KMS-11 (cell line): ENCODE data around the gene MAMDC2.

Experiments
- H2AFZ ChIP-seq: fragments of 200-600 bp; sonication (generic); 2 replicates; pipeline ENCODE4 v1.6.1; 2016; ENCODE audit warnings: antibody characterized with exemption, mixed run types, low read depth
- H3K27ac ChIP-seq: fragments of 200-600 bp; sonication (generic); 2 replicates; pipeline ENCODE4 v1.6.1; 2016; ENCODE audit warnings: mild to moderate bottlenecking, mixed run types
- H3K27me3 ChIP-seq: fragments of 200-600 bp; sonication (generic); 2 replicates; pipeline ENCODE4 v1.6.1; 2017; ENCODE audit warnings: mild to moderate bottlenecking, low read depth, mixed run types, moderate library complexity; ENCODE audit not compliant: insufficient read depth
- H3K36me3 ChIP-seq: fragments of 200-600 bp; sonication (generic); 2 replicates; pipeline ENCODE4 v1.6.1; 2017; ENCODE audit warnings: mild to moderate bottlenecking, mixed run types; ENCODE audit not compliant: insufficient read depth
- H3K4me1 ChIP-seq: fragments of 200-600 bp; sonication (generic); 2 replicates; pipeline ENCODE4 v1.6.1; 2016; ENCODE audit warnings: mild to moderate bottlenecking, low read depth, mixed run types; ENCODE audit not compliant: poor library complexity, severe bottlenecking
- H3K4me2 ChIP-seq: fragments of 200-600 bp; sonication (generic); 2 replicates; pipeline ENCODE4 v1.7.0; 2016; ENCODE audit warnings: mild to moderate bottlenecking, mixed run types
- H3K4me3 ChIP-seq: fragments of 200-600 bp; sonication (generic); IDR thresholded peaks from 2 replicates; pipeline ENCODE4 v1.6.1; 2017; ENCODE audit warnings: low read depth, low read length, mixed read lengths; ENCODE audit not compliant: insufficient read depth
- H3K79me2 ChIP-seq: fragments of 200-600 bp; sonication (generic); 2 replicates; pipeline ENCODE4 v1.6.1; 2016; ENCODE audit warnings: low read depth, mixed run types; ENCODE audit not compliant: insufficient read depth
- H3K9ac ChIP-seq: fragments of 200-600 bp; sonication (generic); 2 replicates; pipeline ENCODE4 v1.6.1; 2016; ENCODE audit warnings: mild to moderate bottlenecking, mixed run types
- H4K20me1 ChIP-seq: fragments of 200-600 bp; sonication (generic); 2 replicates; pipeline ENCODE4 v1.6.1; 2016; ENCODE audit warnings: mild to moderate bottlenecking, mixed run types; ENCODE audit not compliant: insufficient read depth
- CTCF ChIP-seq: fragments of 200-600 bp; sonication (generic); conservative IDR thresholded peaks from 2 replicates; pipeline ENCODE4 v1.6.1; 2017; ENCODE audit warnings: low read depth, mild to moderate bottlenecking, antibody characterized with exemption, low read length, moderate library complexity, mixed read lengths

The MAMDC2 gene

GRCh38 chr9:70134360-70134759, 90.7 kb downstream of the MAMDC2 start:
- no peak overlapping the region for H3K4me3 ChIP-seq
- no peaks in the 10 kb centered on the region for H3K27me3 ChIP-seq
- no peak overlapping the region for H3K9ac ChIP-seq
- H2AFZ ChIP-seq, result no peak overlapping the region
- no peaks in the 10 kb centered on the region for H4K20me1 ChIP-seq
- H3K36me3 ChIP-seq, result no peaks in the 10 kb centered on the region
- H3K79me2 ChIP-seq, result no peaks in the 10 kb centered on the region
- no peak for TF ChIP-seq CTCF
- no peaks in the 10 kb centered on the region for H3K4me1 ChIP-seq
- no peak overlapping the region for H3K27ac ChIP-seq
- no peak overlapping the region for H3K4me2 ChIP-seq

GRCh38 chr9:70135176-70135575, 91.5 kb downstream of the MAMDC2 start:
- no peaks in the 10 kb centered on the region for H3K36me3 ChIP-seq
- H2AFZ ChIP-seq, result no peak overlapping the region
- H3K79me2 ChIP-seq, result no peaks in the 10 kb centered on the region
- H3K4me3 ChIP-seq, result no peak overlapping the region
- H3K4me1 ChIP-seq, result no peaks in the 10 kb centered on the region
- H3K27ac ChIP-seq, result no peak overlapping the region
- no peak overlapping the region for H3K4me2 ChIP-seq
- no peaks in the 10 kb centered on the region for H4K20me1 ChIP-seq
- no peak overlapping the region for H3K9ac ChIP-seq
- TF ChIP-seq CTCF, result no peak
- no peaks in the 10 kb centered on the region for H3K27me3 ChIP-seq

GRCh38 chr9:70136632-70137031, 93.0 kb downstream of the MAMDC2 start:
- Histone ChIP-seq H3K4me3 (no peak overlapping the region), H3K4me1 (no peaks in the 10 kb centered on the region), H4K20me1 (no peaks in the 10 kb centered on the region), H3K36me3 (no peaks in the 10 kb centered on the region), H3K27me3 (no peaks in the 10 kb centered on the region), H3K4me2 (no peak overlapping the region), H3K27ac (no peak overlapping the region), H2AFZ (no peak overlapping the region), H3K79me2 (no peaks in the 10 kb centered on the region), H3K9ac (no peak overlapping the region)
- no peak for TF ChIP-seq CTCF

- Histone ChIP-seq H3K79me2 (no peaks in the 10 kb centered on the region), H3K36me3 (no peaks in the 10 kb centered on the region), H3K4me3 (no peak overlapping the region), H3K27ac (no peak overlapping the region), H4K20me1 (no peaks in the 10 kb centered on the region), H2AFZ (no peak overlapping the region), H3K4me2 (no peak overlapping the region), H3K9ac (no peak overlapping the region), H3K27me3 (no peaks in the 10 kb centered on the region), H3K4me1 (no peaks in the 10 kb centered on the region)
- no peak for TF ChIP-seq CTCF
These were observed 93.9 kb downstream of the MAMDC2 start for GRCh38 chr9:70137577-70137976.

GRCh38 chr9:70142101-70142500, 98.5 kb downstream of the MAMDC2 start:
- H3K4me2 ChIP-seq, result no peak overlapping the region
- H3K9ac ChIP-seq, result no peak overlapping the region
- H3K4me1 ChIP-seq, result no peaks in the 10 kb centered on the region
- H3K79me2 ChIP-seq, result no peaks in the 10 kb centered on the region
- H2AFZ ChIP-seq, result no peak overlapping the region
- no peaks in the 10 kb centered on the region for H4K20me1 ChIP-seq
- no peak overlapping the region for H3K27ac ChIP-seq
- H3K36me3 ChIP-seq, result no peaks in the 10 kb centered on the region
- no peak overlapping the region for H3K4me3 ChIP-seq
- no peak for TF ChIP-seq CTCF
- no peaks in the 10 kb centered on the region for H3K27me3 ChIP-seq
